SHP77 treated with DMSO at 0.1 percent for 48 hours (cell line): ENCODE data around the gene SF1.

Experiments
- DNase-seq: peaks from one replicate; lab custom pipeline; 2025; lab: John Stamatoyannopoulos, UW

SF1 gene

GRCh38 chr11:64745189-64745520 is 33.2 kb downstream of the SF1 start:
- DNase-seq, result no peak

GRCh38 chr11:64744544-64745188 is 33.7 kb downstream of the SF1 start:
- no peak for DNase-seq

DNA sequence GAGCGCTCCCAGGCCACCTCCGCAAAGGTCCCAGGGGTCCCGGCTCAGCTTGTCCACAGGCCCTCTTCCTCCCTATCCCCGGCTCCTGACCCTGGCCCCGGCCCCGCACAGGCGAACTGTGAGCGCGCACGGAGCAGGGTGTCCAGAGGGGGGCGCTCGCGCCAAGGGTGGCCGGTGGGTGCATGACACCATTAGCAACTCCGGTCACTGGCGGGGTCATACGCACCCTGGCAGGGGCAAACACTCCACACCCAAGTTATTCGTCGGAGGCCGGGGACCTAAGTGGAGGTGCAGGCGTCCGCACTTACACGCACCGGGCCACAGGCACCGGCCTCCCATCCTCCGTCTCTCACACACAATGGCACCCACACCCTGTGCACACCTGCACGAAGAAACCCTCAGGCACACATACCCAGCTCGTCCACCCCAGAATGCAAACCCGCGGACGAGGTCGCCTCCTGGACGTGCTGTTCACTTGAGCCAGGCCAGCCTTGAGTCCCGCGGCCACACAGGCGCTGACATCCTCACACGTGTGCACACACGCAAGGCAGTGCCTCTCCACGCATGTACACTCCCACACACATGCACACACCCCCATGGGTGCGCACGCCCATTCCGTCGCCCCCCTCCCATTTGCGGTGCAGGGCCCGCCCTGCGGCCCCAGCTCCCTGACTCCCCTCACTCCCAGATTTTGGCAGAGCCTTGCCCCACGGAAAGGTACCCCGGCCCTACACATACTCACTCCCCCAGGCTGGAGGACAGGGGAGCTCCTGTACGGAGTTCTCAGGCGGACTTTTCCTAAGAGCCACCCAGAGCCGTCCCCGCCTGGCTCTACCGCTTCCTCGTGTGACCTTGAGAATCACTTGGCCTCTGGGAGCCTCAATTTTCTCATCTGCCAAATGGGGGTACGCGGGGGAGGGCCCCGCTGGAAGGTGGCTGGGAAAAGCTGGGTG is 34.5 kb downstream of the SF1 start, which contains the start of gene RASGRP2:
RASGRP2 (minus strand) TSS at position 552 of the 953 bp plus-strand sequence. CDS start 1,276 bp downstream, outside the sequence.
- no peak for DNase-seq

DNA sequence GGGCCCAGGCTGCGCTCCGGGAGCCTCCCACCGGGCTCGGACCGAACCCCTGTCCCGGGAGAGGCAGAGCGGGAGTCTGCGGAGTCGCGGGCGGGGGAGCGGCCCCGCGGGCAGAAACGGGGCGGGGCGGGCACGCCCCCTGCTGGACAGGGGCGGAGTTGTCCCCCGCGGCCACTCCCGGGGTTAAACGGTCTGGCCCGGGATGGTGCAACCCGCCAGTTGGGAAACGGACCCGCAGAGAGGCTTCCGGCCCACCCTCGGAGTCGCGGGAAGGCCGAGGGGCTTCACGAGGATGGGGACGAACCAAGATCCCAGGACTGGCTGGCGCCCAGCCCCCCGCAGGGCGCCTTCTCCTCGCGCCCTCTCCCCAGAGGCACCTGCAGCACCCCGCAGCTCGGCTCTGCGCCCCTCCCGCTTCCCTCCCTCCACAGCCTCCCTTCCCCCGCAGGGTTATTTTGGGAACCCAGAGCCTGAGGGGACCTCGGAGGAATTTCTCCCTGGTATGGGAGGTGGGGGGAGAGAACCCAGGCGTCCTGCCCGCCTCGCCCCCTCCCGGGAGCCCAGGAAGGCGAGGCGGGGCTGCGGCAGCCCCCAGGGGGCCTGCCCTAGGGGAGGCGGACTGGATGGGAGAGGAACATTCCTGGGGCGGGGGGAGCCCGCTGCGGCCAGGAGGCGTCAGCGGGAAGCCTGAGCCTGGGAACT is 35.3 kb downstream of the SF1 start:
- no peak for DNase-seq

DNA sequence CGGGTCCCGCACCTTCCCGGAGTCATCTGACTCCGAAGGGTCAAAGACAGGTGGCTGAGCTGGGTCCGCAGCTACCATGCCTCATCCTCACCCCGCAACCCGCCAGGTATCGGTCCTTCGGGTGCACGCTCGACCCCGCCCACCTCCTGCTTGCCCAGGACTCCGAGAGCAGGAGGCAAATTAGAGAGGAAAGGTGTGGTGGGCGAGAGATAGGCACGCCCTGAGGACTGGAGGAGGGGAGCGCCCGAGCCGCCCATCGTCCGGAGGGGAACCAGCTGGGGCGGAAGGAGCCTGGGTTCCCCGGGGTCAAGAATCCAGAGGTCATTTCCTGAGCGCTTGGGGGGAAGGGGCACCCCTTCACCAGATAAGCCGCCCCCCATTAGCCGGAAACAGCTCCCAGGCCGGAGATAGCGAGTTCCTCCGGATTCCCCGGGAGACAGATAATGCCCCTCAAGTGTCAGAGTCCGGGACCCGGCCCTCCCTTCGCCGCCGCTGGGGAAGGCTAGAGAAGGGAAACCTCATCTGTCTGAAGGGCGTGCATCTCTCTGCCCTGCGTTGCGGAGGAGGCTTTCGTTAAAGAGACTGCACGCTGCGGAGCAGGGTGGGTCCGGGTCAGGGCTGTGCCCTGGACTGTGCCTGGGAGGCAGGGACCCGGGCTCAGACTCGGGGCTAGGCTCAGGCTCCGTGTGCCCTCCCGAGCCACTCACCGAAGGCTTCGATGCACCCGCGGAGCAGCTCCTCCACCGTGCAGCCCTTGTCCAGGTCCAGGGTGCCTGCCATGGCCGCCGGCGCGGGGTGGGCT is 36.1 kb downstream of the SF1 start:
- DNase-seq, result no peak

DNA sequence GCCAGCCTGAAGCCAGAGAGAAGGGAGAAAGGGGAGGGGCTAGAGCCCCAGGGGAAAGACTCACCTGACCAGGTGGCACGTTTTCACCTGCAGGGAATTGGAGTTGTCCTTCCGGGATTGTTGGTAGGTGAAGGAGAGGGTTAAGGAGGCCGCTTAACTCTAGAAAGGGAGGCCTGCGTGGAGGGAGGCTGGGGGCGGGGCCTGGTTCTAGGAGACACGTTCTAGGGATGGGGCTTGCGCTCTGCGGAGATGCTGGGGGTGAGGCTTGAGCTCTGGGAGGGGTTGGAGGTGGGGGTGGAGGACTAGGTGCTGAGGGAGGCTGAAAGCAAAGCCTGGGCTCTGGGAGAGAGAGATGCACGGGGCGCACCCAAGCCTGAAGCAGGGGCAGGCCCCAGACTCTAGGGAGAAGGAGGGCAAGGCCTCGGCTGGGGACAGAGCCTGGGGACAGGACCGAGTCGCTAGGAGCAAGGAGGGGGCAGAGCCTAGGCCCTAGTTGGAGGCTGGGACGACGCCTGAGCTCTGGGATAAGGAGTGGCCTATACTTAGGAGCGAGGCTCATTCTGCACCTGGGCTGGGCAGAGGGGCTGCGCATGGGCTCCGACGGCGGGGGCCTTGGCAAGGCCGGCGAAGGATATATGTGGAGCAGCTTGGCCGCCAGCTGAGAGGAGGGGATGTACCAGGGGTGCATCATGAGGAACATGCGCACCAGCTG is 36.8 kb downstream of the SF1 start:
- DNase-seq, result no peak

DNA sequence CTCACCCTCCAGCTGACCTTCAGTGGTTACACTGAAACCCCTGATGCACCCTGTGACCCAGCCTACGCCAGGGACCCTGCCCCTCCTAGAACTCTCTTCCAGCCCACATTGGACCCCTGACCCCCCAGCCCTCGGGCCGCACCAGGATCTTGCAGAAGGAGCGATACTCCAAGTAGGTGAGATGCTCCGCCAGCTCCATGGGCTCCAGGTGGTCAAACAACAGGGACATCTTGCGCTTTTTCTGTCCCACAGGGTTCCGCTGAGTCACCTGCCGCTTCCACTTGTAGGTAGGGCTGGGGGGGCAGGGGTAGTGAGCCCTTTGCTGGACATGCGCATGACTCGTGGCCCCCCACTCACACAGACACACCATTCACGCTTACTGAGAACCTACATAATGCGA is 38.5 kb downstream of the SF1 start:
- no peak for DNase-seq

GRCh38 chr11:64736654-64737053 is 41.7 kb downstream of the SF1 start:
- DNase-seq, result no peak

GRCh38 chr11:64735725-64736259 is 42.5 kb downstream of the SF1 start:
- no peak for DNase-seq

- DNase-seq, result no peak
These were observed 43.3 kb downstream of the SF1 start for GRCh38 chr11:64734811-64735724.

- no peak for DNase-seq
These were observed 46.7 kb downstream of the SF1 start for GRCh38 chr11:64731601-64732000.

DNA sequence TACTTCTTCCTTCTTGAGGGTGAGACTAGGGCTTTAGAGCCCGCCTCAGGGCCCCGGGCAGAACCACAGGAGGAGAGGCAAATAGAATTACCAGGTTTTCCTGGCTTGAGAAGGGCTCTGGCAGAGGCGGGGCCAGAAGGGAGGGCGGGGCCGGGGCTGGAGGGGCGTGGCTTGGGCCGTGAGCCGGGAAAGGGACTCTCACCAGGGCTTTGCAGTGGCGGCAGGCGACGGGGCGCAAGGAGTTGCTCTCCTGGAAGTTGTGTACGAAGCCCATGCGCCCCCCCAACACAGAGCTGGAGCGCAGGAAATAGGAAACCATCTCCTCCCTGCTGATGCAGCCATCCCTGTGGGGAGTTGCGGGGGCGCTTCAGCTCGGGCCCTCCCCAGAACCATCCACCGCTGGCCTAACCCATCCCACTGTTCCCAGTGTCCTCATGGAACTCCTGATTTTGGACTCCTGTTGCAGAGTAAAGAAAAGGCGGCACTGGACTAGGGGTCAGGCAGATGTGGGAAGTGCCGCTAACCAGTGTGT is 48.4 kb downstream of the SF1 start:
- DNase-seq, result no peak

DNA sequence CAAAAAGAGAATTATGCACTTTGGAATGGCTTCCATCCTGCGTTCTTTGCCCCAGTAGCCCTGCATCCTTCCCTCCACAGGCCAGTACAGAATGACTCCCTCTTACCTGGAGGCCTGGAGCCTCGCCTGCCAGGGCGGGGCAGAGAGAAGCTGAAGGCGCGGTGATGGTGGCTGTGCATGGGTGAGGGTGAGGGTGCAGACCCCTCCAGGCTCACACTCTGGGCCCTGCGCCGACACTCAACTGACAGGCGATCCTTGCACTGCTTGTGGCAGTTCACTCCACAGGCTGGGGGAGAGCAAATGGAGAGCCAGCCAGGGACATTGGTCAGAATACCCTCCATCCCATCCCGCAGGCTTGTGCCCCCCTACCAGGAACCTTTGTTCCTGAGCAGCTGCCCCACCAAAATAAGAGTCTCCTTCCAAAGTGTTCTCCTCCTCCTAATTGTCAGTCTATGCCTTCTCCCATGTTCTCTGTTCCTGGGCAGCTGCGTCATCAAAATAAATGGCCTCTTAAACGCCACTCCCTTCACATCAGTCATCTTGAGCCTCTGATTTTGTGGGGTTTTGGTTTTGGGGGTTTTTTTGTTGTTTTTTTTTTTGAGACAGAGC is 49.5 kb downstream of the SF1 start:
- no peak for DNase-seq

DNA sequence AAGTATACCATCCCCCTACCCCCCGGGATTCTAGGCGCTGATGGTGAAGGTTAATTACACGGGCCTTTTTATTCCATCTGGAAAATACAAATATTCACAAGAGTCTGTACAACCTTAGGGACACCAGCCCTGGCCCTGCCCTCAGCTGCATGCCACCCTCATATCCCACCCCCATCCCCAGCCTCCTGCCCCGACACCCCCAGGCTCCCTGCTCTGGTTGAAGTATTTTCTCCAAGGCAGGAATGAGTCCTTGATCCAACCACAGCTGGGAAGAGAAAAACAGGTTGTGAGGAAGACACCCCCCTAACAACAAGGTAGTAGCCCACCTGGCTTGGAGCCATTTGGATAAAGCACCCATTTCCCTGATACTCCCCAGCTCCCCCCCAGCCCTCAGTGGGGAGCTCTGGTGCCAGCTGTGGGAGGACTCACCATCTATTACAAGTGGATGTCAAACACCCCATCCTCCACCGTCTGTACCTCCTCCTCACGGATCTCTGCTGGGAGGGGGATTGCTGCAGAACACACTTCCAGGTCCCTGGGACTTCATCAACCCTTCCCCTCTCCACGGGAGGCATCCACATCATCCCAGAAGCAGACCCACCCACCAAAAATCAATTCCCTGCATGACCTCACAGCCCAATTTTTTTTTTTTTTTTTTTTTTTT is 51.3 kb downstream of the SF1 start:
- DNase-seq, result no peak

DNA sequence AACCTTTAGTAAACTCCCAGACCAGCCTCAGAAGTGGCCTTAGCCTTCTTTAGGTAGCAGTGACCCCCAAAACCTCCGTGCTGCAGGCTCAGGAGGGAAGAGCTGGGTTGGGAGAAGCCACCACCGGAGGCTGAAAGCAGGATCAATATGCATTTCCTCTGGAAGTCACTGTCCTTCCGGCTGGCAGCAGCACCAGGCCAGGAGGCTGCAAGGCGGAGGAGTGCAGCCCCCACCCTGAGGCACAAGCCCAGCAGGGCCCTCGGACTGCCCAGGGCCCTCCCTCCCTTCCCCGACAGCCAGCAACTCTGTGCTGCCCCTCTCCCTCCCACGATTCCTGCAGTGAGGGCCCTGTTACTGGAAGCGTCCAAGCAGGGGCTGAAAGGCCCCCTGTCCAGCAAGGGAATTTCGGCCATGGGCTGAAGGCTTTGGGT is 52.1 kb downstream of the SF1 start:
- no peak for DNase-seq

DNA sequence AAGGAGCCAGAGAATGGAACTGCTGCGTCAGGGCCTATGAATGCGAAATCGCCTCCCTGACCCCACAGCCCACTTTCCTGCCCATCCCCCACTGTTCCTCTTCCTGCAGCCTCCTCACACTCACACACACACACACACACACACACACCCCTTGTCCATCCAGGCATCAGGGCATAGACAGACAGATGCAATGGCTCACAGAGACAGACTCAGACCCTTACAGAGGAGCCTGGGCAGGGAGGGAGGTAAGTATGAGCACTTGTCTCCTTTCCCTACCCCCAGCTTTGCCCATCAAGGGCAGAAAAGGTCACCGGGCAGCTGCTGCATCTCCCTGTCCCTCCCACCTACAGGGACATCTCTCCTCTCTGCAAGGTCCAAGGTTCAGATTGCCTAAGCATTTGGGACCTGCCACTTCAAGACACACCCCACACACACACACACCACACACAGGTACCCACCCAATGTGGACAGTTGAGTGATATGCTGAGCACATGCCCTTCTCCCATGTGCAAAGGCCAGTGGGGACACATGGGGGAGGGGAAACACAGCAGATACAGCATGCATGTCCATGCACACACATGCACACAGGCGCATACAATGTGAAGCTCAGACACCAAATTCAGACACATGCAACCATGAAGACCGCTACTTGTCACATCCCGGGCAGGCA is 53.3 kb downstream of the SF1 start:
- no peak for DNase-seq

- DNase-seq, result no peak
These were observed 54.2 kb downstream of the SF1 start for GRCh38 chr11:64723907-64724862.
